LNCAP (cell line): ENCODE data around the gene CUX1.

ENCODE experiments used
- TF ChIP-seq, protein P1 (sequence below): fragments of 450-650 bp; IDR thresholded peaks from 2 replicates; pipeline ENCODE4 v1.5.1; 2017; ENCODE audit warnings: mild to moderate bottlenecking

Gene CUX1

DNA sequence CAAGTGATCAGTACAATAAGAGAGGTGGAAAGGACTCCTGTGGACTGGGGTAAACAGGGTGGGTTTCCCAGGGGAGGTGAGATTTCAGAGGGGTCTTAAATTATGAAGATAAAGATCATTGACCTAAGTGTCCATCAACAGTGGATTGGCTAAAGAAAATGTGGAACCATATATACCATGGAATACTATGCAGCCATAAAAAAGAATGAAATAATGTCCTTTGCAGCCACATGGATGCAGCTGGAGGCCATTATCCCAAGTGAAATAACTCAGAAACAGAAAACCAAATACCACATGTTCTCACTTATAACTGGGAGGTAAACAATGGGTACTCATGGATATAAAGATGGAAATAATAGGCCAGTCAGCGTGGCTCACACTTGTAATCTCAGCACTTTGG, 28.9 kb upstream of the CUX1 start:
- TF ChIP-seq, protein P1, sequence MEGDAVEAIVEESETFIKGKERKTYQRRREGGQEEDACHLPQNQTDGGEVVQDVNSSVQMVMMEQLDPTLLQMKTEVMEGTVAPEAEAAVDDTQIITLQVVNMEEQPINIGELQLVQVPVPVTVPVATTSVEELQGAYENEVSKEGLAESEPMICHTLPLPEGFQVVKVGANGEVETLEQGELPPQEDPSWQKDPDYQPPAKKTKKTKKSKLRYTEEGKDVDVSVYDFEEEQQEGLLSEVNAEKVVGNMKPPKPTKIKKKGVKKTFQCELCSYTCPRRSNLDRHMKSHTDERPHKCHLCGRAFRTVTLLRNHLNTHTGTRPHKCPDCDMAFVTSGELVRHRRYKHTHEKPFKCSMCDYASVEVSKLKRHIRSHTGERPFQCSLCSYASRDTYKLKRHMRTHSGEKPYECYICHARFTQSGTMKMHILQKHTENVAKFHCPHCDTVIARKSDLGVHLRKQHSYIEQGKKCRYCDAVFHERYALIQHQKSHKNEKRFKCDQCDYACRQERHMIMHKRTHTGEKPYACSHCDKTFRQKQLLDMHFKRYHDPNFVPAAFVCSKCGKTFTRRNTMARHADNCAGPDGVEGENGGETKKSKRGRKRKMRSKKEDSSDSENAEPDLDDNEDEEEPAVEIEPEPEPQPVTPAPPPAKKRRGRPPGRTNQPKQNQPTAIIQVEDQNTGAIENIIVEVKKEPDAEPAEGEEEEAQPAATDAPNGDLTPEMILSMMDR = no peak

DNA sequence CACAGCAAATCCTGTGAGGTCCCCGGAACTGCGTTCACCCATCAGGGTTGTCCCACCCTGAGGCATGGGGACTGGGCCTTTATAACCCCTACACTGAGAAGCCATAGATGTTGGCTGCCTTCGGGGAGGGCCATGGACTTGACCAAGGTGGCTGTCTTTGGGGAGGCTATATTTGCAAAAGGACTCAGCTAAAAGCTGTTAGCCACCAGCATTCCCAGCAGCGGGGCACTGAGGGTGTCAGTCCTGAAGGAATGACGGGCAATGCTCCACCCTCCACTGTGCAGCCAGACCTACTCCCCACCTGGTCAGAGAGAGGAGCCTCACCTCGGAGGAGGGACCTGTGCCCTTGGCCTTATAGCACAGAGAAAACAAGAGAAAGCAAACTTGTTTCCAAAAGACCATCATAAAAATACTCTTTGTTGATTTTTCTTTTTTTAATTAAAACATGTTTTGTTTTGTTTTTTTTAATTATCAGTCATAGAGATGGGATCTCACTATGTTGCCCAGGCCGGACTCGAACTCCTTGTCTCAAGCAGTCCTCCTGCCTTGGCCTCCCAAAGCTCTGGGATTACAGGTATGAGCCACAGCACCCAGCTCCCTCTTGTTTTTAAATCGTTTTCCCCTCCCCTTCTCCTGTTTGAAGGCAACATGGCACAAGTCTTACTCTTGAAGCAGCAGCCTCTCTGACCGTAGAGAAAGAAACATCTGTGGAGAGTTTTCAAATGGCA, 26.7 kb upstream of the CUX1 start:
- TF ChIP-seq, protein P1 = no peak

DNA sequence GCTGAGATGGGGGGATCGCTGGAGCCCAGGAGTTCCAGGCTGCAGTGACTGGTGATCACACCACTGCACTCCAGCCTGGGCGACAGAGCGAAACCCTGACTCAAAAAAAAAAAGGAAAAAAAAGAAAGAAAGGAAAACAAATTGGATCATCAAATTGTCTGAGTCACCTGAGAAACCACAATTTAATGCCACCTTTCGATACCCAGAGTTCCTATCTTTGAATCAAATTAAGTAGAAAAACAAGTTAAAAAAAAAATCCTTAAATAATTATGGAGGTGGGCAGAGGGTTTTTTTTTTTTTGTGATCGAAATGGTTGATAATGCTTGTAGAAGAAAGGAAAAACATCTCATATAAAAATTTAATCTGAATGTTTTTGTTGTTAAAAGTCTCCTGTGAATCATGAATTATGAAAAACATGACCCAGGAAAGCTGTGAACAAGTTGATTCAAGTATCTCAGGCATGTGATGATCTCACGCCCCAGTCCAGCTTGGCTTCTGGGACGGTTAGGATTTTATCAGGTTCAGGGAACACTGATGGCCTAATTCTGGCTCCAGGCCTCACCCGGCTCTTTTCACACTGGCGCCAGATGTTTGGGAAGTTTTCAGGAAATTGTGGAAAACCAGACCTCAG, 25.3 kb upstream of the CUX1 start:
- TF ChIP-seq, protein P1 = no peak

DNA sequence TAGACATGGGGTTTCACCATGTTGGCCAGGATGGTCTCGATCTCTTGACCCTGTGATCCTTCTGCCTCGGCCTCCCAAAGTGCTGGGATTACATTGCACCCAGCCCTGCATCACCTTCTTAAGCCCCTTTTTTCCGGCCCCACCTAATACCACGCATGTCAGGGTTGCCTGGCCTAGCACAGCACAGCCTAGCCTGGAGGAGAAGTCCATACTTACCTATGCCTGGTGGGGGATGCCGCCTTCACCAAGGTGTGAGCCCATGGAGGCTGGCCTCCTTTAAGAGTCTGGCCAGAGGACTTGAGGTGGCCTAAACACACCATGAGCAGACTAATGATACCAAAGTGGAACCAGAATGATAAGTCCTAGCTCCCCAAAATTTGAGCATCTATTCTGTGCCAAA, 22.0 kb upstream of the CUX1 start:
- TF ChIP-seq, protein P1 = no peak

DNA sequence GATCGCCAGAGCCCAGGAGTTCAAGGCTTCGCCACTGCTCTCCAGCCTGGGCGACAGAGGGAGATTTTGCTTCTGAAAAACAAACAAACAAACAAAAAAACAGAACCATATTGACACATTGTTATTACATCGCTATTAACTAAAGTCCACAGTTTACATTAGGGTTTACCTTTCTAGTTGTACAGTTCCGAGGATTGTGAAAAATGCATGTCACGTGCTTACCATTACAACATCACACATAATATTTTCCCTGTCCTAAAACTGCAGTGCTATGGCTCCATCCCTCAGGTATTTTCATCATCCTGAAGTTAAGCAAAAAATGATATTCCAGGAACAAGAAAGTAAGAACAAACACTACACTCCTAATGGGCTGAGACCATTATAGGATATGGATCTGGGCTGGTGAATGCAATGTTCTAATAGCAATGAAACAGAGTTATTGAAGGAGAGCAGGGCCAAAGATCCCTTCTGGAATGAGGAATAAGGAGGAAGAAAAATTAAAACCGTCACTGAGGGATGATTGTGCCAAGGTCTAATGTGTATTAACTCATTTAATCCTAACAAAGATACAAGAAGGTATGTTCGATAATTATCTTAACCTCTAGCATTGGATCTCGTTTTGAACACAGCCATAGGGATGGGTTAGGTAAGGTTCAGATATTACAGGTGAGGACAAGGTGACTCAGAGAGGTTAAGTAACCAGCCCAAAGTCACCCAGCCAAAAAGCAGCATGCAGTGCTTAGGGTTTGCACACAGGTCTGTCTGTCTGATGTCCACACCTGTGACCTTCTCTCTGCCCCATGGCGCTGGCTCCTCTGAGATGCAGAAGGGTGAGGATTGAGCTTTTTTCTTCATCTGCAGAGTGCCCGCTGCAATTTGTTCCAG, 14.0 kb upstream of the CUX1 start:
- TF ChIP-seq, protein P1 = no peak

DNA sequence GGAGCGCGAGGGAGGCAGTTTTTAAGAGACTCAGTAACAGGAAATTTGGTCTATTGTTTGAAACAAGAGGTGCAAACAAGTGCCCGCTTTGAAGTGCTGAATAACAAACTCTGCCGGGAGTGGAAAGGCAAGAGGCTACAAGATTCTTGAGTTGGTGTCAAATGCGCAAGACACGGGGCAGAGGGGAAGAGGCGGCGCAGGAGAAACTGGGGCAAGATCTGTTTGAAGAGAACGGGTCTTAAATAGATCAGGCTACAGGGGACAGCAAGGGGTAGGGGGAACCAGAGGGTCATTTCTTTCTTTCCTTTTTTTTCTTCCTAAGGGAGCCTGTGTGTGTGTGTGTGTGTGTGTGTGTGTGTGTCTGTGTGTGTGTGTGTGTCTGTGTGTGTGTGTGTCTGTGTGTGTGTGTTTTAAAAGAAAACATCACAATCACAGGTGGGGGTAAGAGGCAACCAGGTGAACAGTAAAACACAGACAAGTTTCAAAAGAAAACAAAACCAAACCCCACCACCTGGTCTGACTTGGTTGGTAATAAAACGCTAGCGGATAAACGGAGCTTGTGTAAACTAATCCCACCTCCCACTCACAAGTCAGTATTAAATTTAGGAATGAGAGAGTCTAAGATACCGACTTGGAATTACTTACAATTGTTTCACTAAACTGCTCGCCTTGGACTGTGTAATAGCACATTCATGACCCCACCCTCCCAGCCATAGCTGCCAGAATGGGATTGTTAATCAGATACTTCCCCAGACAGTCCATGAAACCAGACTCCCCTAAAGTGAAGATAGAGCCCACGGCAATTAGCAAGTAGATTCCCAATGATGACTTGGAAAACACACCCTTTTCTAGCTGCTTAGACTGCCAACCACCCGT, 13.1 kb upstream of the CUX1 start:
- TF ChIP-seq, protein P1 = no peak

DNA sequence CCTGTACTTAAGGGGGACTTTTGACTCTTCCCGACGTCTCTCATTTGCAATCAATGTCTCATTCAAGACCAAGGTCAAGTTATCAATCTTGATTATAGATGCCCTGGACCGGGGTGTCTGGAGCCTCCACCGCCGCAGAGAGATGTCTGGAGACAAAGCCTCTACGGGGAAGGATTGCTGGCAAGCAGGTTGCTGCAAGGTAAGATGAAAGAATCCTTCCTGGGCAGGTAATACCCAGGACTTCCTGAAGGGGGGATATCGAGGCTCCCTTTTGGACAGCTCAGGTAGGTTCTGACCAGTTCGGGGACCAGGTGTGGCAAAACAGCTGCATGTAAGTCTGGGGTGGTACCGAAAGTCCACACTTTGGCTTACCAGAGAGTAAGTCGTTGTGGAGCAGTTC, 12.5 kb upstream of the CUX1 start:
- TF ChIP-seq, protein P1 = 0 out of 2 replicates have a peak, but pooled peaks have one; percentile 14
